ENCODE data around the gene PPP2CA. TPM values are rescaled to one million over a fixed set of nuclear protein-coding genes. Genes with fewer than 3 reads are reported as not detected.

The PPP2CA gene
- total RNA-seq, 4 donors from 2014 or later, result 110 to 271 (median 191) TPM

DNA sequence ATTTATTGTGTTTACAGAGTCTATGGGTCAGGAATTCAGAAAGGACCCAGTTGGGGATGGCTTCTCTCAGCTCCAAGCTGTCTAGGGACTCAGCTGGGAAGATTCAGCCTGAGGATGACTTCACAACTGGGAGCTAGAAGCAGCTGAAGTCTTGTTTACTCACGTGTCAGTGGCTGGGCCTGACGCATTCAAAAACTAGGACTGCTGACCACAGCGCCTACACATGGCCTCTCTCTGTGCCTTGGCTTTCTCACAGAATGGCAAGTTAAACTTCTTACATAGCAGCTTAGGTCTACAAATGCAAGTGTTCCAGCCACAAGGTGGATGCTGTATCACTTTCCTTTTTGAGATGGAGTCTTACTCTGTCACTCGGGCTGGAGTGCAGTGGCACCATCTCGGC lies 16.3 kb upstream of the PPP2CA start:
- 95% methylated on average over 5 of the region's 5 CpGs for WGBS
- peaks cover 17% of the 10 kb centered on the region for H3K4me1 ChIP-seq
- no peak overlapping the region for H3K4me3 ChIP-seq
- no peaks in the 10 kb centered on the region for H3K27me3 ChIP-seq
- DNase-seq (ENCODE audit: low spot score in 2 of 2), result no peak
- no peaks in the 10 kb centered on the region for H3K9me3 ChIP-seq
- no peaks in the 10 kb centered on the region for H3K36me3 ChIP-seq
- H3K27ac ChIP-seq, result no peak overlapping the region
- no peak for TF ChIP-seq POLR2A (IDR thresholded peaks at IDR 0.05)
- TF ChIP-seq CTCF (IDR thresholded peaks at IDR 0.05), result no peak
- no peak for TF ChIP-seq POLR2AphosphoS5 (IDR thresholded peaks at IDR 0.05)
- TF ChIP-seq EP300 (IDR thresholded peaks at IDR 0.05), result no peak

DNA sequence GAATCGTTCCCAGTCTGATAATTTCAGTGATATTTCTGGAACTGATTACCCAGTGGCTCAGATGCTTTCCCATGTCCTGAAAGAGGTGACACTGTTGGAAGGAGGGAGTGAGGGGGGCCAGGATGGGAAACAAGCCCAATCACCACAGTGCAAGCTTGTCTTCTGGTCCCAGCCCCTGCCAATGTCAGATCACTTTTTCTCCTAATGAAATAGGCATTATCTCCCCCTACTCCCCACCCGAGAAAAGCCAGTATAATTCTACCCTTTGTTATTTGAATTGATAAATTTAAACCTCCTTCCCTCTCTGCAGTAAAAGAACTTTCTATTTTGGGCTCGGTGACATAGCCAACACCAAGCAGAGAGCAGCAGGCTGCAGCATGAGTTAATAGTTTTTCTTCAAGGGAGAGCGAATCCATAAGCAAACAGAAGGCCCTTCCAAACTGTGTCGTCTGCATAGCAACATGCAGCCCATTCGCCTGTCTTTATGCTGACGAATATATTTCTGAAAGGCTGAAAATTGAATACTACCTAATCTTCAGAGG lies 14.6 kb upstream of the PPP2CA start:
- H3K27me3 ChIP-seq, result no peaks in the 10 kb centered on the region
- WGBS, result 19% methylated on average over 7 of the region's 7 CpGs
- no peaks in the 10 kb centered on the region for H3K9me3 ChIP-seq
- DNase-seq (ENCODE audit: low spot score in 2 of 2), result no peak
- H3K27ac ChIP-seq, result no peak overlapping the region
- TF ChIP-seq POLR2AphosphoS5 (IDR thresholded peaks at IDR 0.05), result no peak
- TF ChIP-seq EP300 (IDR thresholded peaks at IDR 0.05), result no peak
- TF ChIP-seq CTCF (IDR thresholded peaks at IDR 0.05), result no peak
- TF ChIP-seq POLR2A (IDR thresholded peaks at IDR 0.05), result no peak
- no peak overlapping the region for H3K4me3 ChIP-seq
- peaks cover 9% of the 10 kb centered on the region for H3K4me1 ChIP-seq
- no peaks in the 10 kb centered on the region for H3K36me3 ChIP-seq

DNA sequence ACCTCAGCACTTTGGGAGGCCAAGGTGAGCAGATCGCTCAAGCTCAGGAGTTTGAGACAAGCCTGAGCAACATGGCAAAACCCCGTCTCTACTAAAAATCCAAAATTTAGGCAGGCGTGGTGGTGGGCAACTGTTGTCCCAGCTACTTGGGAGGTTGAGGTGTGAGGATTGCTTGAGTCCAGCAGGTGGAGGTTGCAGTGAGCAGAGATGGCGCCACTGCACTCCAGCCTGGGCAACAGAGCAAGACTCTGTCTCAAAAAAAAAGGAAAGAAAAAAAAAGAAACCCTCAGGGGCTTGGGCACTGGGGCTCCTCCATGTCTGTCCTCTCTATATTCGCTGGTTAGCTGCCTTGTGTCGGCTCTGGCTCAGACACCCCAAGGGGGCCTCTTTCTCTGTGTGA lies 10.9 kb upstream of the PPP2CA start:
- no peak overlapping the region for H3K27ac ChIP-seq
- no peaks in the 10 kb centered on the region for H3K36me3 ChIP-seq
- no peak for TF ChIP-seq EP300 (IDR thresholded peaks at IDR 0.05)
- no peak for TF ChIP-seq POLR2A (IDR thresholded peaks at IDR 0.05)
- no peak for TF ChIP-seq POLR2AphosphoS5 (IDR thresholded peaks at IDR 0.05)
- no peak for TF ChIP-seq CTCF (IDR thresholded peaks at IDR 0.05)
- no peak overlapping the region for H3K4me3 ChIP-seq
- H3K4me1 ChIP-seq, result peaks cover 3% of the 10 kb centered on the region
- DNase-seq (ENCODE audit: low spot score in 2 of 2), result no peak
- no peaks in the 10 kb centered on the region for H3K9me3 ChIP-seq
- whole genome bisulfite sequencing, result 93% methylated on average over 6 of the region's 6 CpGs
- H3K27me3 ChIP-seq, result no peaks in the 10 kb centered on the region

DNA sequence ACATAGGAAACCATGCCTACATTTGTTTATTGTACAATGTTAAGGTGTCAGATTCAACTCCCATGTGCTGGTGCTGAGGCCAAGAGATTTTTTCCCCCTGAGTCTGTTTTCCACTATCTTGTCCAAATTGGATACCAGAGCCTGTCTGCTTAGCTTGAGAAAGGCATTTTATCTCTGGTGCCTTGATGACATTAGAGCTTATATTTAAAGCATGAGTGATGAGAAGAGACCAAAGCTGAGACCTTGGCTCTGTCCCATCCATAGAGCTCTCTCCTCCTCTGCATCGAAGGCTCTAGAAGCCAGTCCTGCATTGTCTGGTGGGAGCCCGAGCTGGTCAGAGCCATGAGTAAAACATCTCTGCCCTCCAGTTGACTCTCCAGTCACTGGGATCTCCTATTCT lies 10.4 kb upstream of the PPP2CA start:
- WGBS, result 88% methylated on average over 2 of the region's 2 CpGs
- Histone ChIP-seq H3K4me3 (no peak overlapping the region), H3K4me1 (peaks cover 3% of the 10 kb centered on the region), H3K27me3 (no peaks in the 10 kb centered on the region), H3K36me3 (no peaks in the 10 kb centered on the region), H3K27ac (no peak overlapping the region), H3K9me3 (no peaks in the 10 kb centered on the region)
- no peak for TF ChIP-seq CTCF (IDR thresholded peaks at IDR 0.05)
- no peak for TF ChIP-seq POLR2AphosphoS5 (IDR thresholded peaks at IDR 0.05)
- TF ChIP-seq POLR2A (IDR thresholded peaks at IDR 0.05), result no peak
- no peak for TF ChIP-seq EP300 (IDR thresholded peaks at IDR 0.05)
- no peak for DNase-seq (ENCODE audit: low spot score in 2 of 2)

GRCh38 chr5:134228624-134229023 lies 2.8 kb upstream of the PPP2CA start:
- H3K27ac ChIP-seq, result no peak overlapping the region
- no peaks in the 10 kb centered on the region for H3K27me3 ChIP-seq
- no peak for DNase-seq (ENCODE audit: low spot score in 2 of 2)
- H3K9me3 ChIP-seq, result no peaks in the 10 kb centered on the region
- peaks cover 25% of the 10 kb centered on the region for H3K4me1 ChIP-seq
- TF ChIP-seq CTCF (IDR thresholded peaks at IDR 0.05) (no peak), POLR2AphosphoS5 (IDR thresholded peaks at IDR 0.05) (no peak), POLR2A (IDR thresholded peaks at IDR 0.05) (no peak), EP300 (IDR thresholded peaks at IDR 0.05) (no peak)
- no peak overlapping the region for H3K4me3 ChIP-seq
- H3K36me3 ChIP-seq, result no peaks in the 10 kb centered on the region

All from suprapubic skin (tissue), 4 donors.